GM18870 (cell line): Measurements from ENCODE around the gene NCSTN.
"Not testable (repeated sequence)": the region's sequence is repeated elsewhere in the genome, so short reads cannot be mapped to it uniquely, and the experiment has no call there.

ENCODE experiments used
- ATAC-seq: cut with Tn5 transposase; IDR thresholded peaks from one replicate; pipeline ENCODE4 v1.9.1; 2021; ENCODE audit warnings: moderate library complexity; ENCODE audit not compliant: unreplicated experiment

NCSTN gene

GRCh38 chr1:160369087-160369486, 25.9 kb downstream of the NCSTN start:
- ATAC-seq: no peak

- no peak for ATAC-seq
Observed at GRCh38 chr1:160370561-160371345, 27.6 kb downstream of the NCSTN start.

DNA sequence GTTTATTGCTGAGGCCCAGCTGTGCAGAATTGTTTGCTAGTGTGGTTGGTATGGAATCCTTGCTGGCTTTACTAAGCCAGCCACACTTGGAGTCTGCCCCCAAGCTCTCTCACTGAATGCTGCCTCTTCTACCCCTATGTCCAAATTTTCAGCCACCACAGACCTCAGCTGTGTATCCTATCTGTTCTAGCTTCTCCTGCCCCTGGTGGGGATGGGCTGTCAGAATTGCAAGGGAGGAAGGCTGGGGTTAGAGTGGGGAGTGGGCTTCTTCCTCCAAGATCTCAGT, 28.1 kb downstream of the NCSTN start:
- no peak for ATAC-seq

DNA sequence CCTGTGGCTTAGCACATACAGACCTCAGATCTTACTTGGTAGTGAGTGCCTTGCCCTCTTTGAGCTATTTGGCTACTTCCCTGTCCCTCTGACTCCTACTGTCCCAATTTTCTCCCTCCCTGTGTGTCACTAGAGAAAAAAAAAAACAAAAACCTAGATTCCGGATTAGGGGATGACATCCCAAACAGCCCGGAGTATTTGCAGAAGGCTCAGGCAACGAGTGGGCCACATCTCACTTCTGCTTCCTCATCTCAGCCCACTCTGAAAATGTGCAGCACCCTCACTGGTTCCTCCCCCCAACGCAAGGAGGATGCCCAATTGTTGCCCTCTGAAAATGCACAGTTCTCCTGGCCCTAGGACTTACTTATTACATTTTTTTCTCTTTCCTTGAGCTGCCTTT, 28.6 kb downstream of the NCSTN start:
- no peak for ATAC-seq

DNA sequence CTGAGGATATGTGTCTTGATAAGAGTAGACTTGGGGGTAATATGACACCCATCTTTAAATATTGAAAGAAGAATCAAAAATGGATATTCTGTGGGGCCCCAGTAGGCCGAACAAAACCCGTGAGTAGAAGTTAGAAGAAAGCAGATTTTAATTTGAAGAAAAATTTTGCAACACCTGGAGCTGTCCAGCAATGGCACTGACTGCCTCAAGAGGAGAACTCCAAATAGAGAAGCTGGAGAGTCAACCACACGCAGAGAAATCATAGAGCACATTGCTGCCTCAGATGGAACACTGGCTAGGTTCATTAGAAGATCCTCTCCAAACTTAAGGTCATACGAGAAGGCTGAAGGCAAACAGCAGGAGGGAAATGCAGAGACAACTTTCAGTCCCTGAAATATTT, 30.5 kb downstream of the NCSTN start:
- ATAC-seq: no peak

GRCh38 chr1:160374306-160375110, 31.3 kb downstream of the NCSTN start:
- no peak for ATAC-seq

- ATAC-seq: no peak
Observed at GRCh38 chr1:160375788-160376524, 32.8 kb downstream of the NCSTN start.

GRCh38 chr1:160376525-160377131, 33.4 kb downstream of the NCSTN start:
- no peak for ATAC-seq

GRCh38 chr1:160377585-160378206, 34.5 kb downstream of the NCSTN start:
- no peak for ATAC-seq

- ATAC-seq: not testable (repeated sequence)
Observed at GRCh38 chr1:160384812-160385211, 41.6 kb downstream of the NCSTN start.

- not testable (repeated sequence) for ATAC-seq
Observed at GRCh38 chr1:160388406-160388805, 45.2 kb downstream of the NCSTN start.

- ATAC-seq: no peak
Observed at GRCh38 chr1:160394673-160395072, 51.5 kb downstream of the NCSTN start.

DNA sequence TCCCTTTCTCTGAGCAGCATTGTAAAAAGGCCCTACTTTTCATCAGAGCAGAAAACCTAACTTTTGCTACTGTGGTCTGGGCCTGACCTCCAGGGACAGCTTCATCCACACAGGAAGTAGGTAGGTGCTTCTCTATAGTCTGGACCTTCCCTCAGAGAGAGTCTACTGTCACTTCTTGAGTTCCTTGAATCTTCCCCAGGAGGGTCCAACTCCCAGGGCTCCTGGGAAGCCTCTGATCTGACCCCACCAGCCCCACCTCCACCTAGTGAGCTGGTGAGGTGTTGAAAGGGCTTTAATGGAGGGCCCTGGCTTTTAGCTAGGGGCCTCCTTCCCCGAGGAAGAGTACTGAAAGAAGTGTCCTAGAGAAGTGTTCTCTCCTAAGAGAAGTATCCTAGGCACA, 54.5 kb downstream of the NCSTN start:
- no peak for ATAC-seq

GRCh38 chr1:160398823-160399222, 55.6 kb downstream of the NCSTN start:
- no peak for ATAC-seq

- no peak for ATAC-seq
Observed at GRCh38 chr1:160399544-160400222, 56.5 kb downstream of the NCSTN start.

DNA sequence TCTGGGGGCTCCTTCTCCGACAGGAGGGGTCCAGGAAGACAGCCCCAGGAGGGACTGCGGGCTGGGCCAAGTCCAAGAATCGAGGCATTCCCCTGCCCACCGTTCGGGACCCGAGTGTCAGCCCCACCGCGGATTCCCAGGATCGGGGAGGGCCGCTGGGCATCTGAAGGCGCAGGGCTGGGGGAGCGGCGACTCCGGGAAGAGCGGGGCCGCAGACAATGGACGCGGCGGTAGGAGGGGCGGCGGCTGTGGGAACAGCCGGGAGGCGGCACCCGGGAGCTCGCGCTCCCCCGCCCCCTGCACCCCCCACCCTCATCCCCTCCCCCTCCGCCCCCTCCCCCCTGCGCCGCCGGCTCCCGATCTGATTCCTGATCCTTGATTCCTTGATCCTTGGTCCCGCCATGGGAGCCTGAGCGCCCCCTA, 57.1 kb downstream of the NCSTN start, which contains the start of gene VANGL2:
Gene VANGL2 (plus strand): TSS at position 342 of the 423 bp plus-strand sequence. CDS start 15,274 bp downstream, outside the sequence.
- no peak for ATAC-seq

DNA sequence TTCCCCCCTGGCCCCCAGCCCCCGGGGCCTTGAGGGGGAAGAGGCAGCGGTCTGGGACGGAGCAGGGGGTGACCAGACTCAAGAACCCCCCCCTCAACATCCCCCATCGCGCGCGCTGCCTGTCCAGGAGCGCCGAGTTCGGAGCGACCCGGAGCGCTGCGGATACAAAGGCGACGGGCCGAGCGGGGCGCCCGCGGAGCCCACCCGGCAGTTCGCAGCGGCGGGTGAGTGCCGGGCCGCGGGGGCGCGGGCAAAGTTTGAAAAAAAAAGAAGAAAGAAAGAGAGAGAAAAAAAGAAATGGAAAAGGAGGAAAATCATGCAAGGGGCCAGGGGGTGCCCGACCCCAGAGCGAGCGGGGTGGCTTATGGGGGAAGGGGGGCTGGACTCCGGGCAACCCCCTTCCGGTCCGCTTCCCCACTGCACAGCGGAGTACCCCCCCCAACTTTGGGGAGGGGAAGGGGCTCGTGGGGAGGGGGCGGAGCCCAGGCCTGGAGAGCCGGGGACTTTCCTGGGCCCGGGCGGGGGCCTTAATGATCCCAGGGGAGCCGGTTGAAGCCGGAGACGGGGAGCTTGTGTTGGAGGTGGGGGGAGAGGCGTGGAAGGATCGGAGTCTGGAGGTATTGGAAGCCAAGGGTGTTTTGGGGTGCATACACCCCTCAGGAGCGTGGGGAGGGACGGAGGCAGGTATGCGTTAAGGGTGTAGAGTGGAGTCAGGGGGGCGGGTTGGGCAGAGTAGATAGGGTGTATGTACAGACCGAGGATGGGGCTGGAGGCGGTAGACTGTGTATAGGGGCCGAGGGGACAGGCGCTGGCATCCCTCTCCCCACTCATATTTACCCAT, 57.7 kb downstream of the NCSTN start:
- ATAC-seq: no peak

- ATAC-seq: no peak
Observed at GRCh38 chr1:160401487-160401805, 58.3 kb downstream of the NCSTN start.

DNA sequence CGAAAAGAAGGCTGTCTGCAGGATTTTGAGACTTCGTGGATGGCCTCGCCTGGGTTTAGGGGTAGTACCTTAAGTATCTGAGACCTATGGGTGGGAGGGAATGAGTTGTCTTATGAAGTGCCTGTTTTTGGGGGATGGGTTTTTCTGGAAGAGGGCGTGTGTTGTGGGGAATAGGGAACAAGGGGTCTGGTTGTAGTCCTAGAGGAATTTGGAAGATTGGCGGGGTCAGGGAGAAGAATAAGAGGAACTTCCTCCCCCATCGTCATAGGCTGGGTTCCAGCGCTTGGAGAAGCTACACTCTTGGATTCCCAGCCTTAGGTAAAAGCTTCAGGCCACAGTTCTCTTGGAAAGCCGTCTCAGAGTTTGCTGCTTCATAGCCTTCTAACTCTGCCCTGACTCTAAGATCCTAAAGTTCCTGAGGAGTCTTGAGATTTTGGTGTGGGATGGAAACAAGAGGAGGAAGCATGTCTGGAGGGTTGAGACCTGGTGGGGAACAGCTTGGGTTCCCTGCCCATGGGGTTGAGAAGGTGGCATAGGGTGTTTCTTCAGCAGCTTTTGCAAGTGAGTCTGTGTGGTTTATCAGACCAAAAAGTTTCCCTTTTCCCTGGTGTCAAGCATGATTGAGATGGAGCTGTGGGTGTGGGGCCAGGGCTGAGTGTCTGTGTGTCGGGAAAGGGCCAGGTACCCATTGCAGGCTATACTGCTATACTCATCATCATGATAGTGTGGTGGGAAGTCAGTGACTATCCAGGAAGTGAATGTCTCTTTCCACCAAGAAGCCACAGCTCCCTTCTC, 59.0 kb downstream of the NCSTN start:
- no peak for ATAC-seq
